GM18505 (cell line): ENCODE data around the gene ESYT1.

Source experiments
- ATAC-seq: cut with Tn5 transposase; IDR thresholded peaks from one replicate; pipeline ENCODE4 v1.9.1; 2021; ENCODE audit not compliant: unreplicated experiment
- POLR2A ChIP-seq: IDR thresholded peaks from 4 replicates; pipeline ENCODE4 v1.6.1; 2011; ENCODE audit warnings: borderline replicate concordance; ENCODE audit not compliant: insufficient read depth, insufficient read length; ENCODE audit errors: extremely low read depth

ESYT1 gene

GRCh38 chr12:56188131-56188777 is 60.2 kb downstream of the ESYT1 start:
- no peak for TF ChIP-seq POLR2A
- no peak for ATAC-seq

DNA sequence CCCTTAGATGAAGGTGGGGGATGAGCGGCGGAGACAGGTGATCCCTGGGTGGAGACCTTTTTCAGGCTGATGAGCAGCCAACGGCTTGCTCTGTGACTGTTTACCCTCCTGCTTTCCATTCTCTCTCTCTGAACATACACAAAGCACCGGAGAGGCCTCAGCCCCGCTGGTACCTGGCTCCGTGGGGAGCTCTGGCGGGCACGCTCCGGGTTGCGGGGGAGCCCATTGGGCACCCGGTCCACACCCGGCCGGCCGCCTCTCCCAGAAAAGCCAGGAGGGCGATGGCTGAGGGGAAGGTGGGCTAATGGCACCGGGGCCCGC is 60.7 kb downstream of the ESYT1 start:
- ATAC-seq: no peak
- no peak for TF ChIP-seq POLR2A

- peak; percentile 56 for TF ChIP-seq POLR2A
- peak; percentile 69 for ATAC-seq
Observed at GRCh38 chr12:56189099-56189917, 61.2 kb downstream of the ESYT1 start, which contains the start of gene SMARCC2. Gene SMARCC2 (minus strand): TSS chr12:56189483. CDS start chr12:56189461, 22 bp downstream.

DNA sequence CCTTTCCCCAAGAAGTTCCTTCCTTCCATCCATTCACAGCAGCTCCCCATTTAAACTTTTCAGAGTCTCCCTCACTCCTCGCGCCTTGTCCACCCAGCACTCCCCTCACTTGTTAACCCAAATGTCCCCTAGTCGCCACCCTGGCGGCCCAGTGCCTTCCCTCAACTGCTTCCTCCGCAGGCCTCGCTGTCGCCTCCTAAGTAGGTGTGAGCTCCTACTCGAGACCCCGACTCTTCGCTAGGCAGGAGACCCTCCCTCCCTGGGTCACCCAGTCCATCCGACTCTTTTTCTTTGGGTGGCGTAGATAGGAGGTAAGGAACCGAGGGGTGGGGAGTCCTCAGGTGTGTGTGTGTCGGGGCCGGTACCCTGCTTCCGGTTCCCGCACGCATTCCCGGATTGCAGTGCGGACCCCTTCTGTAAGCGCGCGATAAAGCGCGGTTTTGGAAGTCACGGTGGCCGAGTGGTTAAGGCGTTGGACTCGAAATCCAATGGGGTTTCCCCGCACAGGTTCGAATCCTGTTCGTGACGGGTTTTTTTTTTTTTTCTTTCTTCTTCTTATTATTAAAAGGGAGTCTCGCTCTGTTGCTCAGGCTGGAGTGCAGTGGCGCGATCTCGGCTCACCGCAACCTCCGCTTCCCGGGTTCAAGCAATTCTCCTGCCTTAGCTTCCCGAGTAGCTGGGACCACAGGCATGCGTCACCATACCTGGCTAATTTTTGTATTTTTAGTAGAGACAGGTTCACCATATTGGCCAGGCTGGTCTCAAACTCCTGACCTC is 62.0 kb downstream of the ESYT1 start:
- peak; percentile 38 for ATAC-seq

GRCh38 chr12:56190695-56191155 is 62.7 kb downstream of the ESYT1 start:
- no peak for TF ChIP-seq POLR2A
- ATAC-seq: no peak

More for the DNA sequence above, 62.0 kb downstream of the ESYT1 start:
- peak; percentile 37 for TF ChIP-seq POLR2A

GRCh38 chr12:56192582-56192981 is 64.5 kb downstream of the ESYT1 start:
- ATAC-seq: no peak
- no peak for TF ChIP-seq POLR2A

GRCh38 chr12:56193025-56193578 is 65.0 kb downstream of the ESYT1 start:
- TF ChIP-seq POLR2A: peak; percentile 23
- no peak for ATAC-seq
